ENCODE results near the gene TAF6.

Gene TAF6

GRCh38 chr7:100065452-100066186, 53.5 kb downstream of the TAF6 start:
- DNase-seq (ENCODE audit: low spot score) = no peak

DNA sequence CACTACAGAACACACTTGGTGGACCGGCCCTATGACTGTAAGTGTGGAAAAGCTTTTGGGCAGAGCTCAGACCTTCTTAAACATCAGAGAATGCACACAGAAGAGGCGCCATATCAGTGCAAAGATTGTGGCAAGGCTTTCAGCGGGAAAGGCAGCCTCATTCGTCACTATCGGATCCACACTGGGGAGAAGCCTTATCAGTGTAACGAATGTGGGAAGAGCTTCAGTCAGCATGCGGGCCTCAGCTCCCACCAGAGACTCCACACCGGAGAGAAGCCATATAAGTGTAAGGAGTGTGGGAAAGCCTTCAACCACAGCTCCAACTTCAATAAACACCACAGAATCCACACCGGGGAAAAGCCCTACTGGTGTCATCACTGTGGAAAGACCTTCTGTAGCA, 55.0 kb downstream of the TAF6 start:
- no peak for DNase-seq (ENCODE audit: low spot score)

DNA sequence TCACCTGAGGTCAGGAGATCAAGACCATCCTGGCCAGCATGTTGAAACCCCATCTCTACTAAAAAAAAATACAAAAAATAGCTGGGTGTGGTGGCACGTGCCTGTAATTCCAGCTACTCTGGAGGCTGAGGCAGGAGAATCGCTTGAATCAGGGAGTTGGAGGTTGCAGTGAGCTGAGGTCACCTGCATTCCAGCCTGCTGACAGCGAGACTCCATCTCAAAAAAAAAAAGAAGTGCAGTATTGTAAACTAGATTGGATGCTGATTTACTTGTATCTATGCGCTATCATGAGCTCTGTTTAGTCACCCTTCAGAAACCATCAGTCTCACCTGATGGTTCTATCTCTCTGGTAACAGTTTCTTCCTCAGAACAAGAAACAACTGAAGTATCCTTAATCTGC, 55.8 kb downstream of the TAF6 start:
- no peak for DNase-seq (ENCODE audit: low spot score)

DNA sequence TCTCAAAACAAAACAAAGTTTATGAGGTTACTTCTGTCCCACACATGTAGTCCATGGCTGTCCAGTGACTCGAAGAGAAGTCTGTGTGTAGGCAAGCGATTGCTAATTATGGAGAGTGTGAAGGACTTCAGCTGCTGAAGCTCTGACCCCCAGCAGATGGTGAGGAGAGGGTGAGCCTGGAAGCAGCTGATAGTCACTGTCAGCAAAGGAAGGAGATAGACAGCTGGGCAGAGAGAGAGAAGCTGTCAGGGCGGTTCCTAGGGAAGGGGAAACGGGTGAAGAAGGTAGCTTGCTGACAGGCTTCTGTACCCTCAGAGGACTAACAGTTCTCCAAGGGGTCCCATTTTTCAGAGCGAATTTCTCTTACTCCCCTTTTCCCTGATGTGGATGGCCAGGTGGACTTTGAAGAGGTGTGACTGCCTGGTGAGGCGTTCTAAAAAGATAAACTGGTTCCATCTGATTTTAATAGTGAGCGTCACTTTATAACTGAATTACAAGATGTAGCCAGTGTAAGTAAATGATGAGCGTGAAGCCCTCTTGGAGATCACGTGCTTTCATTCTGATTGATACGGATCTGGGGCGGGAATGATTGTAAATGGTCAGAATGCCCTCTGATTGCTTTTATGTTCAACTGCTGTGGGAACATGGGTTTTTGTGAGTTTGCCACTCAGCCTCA, 57.5 kb downstream of the TAF6 start:
- no peak for DNase-seq (ENCODE audit: low spot score)

GRCh38 chr7:100059251-100059739, 59.9 kb downstream of the TAF6 start:
- DNase-seq (ENCODE audit: low spot score) = no peak
